Fibroblast of pulmonary artery (primary cell): Measurements from ENCODE around the gene CNIH2.

Experiments
- DNase-seq: peaks from one replicate; pipeline ENCODE4 v3.0.0-alpha.2; 2010; ENCODE audit warnings: low read depth
- H3K4me3 ChIP-seq: replicated peaks from 2 replicates; pipeline ENCODE4 v1.5.1; 2011; ENCODE audit warnings: low read depth, mild to moderate bottlenecking, control low read depth, low read length, moderate library complexity
- TF ChIP-seq, protein P1 (sequence below): IDR thresholded peaks from 2 replicates; pipeline ENCODE4 v1.5.1; 2011; ENCODE audit warnings: mild to moderate bottlenecking, control low read depth, low read length, inconsistent platforms; ENCODE audit errors: missing control alignments

The CNIH2 gene

DNA sequence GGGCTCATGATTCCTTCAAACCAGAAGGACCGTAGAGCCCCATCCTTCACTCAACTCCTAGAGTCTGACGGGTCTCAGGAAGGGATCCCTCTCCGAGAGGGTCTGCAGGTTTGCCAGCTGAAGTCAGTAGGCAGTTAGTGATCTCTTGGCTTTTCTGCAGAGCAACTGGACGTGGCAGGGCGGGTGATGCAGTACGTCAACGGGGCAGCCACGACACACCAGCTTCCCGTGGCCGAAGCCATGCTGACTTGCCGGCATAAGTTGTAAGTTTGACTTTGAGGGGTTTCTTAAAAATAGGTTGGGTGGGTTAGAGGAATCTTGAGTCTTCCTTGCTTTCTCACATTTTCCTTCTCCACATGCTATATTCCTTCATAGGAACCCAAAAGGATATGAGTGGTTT is 42.8 kb upstream of the CNIH2 start:
- DNase-seq, result no peak
- TF ChIP-seq, protein P1, sequence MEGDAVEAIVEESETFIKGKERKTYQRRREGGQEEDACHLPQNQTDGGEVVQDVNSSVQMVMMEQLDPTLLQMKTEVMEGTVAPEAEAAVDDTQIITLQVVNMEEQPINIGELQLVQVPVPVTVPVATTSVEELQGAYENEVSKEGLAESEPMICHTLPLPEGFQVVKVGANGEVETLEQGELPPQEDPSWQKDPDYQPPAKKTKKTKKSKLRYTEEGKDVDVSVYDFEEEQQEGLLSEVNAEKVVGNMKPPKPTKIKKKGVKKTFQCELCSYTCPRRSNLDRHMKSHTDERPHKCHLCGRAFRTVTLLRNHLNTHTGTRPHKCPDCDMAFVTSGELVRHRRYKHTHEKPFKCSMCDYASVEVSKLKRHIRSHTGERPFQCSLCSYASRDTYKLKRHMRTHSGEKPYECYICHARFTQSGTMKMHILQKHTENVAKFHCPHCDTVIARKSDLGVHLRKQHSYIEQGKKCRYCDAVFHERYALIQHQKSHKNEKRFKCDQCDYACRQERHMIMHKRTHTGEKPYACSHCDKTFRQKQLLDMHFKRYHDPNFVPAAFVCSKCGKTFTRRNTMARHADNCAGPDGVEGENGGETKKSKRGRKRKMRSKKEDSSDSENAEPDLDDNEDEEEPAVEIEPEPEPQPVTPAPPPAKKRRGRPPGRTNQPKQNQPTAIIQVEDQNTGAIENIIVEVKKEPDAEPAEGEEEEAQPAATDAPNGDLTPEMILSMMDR, result no peak
- H3K4me3 ChIP-seq, result no peak overlapping the region

DNA sequence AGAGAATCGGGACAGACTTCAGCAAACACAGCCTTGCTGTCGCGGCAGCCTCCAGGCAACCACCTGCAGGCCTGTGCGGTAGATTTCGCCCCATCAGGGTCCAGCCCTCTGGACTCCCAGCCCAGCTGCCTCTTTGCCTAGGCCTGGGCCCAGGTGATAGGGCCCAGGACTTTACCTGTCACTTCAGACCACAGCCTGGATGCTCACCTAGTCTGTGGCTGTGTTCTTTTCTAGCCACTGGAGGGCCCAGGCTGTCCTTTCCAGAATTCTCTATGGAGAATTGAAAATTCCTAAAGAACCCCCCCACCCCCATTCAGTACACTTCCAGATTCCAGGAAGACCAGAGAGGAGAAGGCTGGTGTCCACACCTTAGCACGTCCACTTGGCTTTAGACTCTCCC is 40.1 kb upstream of the CNIH2 start:
- TF ChIP-seq, protein P1, result no peak
- DNase-seq, result no peak
- no peak overlapping the region for H3K4me3 ChIP-seq

DNA sequence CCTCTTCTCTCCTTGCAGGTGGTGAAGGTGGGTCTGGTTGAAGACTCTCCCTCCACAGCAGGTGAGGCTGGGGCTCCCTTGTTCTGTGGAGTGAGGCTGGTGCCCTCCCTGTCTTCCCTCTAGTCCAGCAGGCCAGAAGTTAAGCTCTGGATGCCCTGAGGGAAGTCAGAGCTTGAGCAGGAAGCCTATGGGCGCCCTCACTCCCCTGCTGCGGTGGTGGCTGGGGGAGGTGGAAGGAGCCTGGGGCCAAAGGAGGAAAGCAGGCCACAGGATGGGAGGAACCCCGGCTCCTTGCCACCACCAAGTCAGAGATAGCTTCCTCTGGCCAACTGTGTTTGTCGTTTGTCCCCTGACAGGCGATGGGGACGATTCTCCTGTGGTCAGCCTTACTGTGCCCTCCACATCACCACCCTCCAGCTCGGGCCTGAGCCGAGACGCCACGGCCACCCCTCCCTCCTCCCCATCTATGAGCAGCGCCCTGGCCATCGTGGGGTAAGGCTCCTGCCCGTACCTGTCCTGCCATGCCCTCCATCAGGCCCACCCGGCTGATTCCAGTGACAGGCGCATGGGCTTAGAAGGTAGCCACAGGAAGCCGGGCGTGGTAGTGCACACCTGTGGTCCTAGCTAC is 39.1 kb upstream of the CNIH2 start:
- TF ChIP-seq, protein P1, result no peak

DNA sequence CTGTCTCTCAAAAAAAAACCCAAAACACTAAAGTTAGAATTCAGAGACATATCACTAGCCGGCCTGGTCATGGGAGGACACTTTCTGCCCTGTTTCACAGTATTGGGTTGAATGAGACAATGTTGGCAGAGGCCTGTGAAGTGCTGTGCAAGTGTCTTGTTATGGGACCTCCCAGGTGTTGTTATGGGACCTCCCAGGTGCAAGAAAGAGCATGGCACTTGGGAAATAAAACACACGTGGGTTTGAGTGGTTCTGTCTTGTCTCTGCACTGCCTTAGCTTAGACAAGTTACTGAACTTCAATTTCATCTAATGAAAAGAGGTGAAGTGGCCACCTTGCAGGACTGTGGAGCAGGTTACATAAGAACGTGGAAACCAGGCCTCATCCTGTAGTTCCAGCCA is 38.5 kb upstream of the CNIH2 start:
- DNase-seq, result no peak
- H3K4me3 ChIP-seq, result no peak overlapping the region
- TF ChIP-seq, protein P1, result no peak

More for the DNA sequence above, 39.1 kb upstream of the CNIH2 start:
- H3K4me3 ChIP-seq, result no peak overlapping the region
- DNase-seq, result no peak

DNA sequence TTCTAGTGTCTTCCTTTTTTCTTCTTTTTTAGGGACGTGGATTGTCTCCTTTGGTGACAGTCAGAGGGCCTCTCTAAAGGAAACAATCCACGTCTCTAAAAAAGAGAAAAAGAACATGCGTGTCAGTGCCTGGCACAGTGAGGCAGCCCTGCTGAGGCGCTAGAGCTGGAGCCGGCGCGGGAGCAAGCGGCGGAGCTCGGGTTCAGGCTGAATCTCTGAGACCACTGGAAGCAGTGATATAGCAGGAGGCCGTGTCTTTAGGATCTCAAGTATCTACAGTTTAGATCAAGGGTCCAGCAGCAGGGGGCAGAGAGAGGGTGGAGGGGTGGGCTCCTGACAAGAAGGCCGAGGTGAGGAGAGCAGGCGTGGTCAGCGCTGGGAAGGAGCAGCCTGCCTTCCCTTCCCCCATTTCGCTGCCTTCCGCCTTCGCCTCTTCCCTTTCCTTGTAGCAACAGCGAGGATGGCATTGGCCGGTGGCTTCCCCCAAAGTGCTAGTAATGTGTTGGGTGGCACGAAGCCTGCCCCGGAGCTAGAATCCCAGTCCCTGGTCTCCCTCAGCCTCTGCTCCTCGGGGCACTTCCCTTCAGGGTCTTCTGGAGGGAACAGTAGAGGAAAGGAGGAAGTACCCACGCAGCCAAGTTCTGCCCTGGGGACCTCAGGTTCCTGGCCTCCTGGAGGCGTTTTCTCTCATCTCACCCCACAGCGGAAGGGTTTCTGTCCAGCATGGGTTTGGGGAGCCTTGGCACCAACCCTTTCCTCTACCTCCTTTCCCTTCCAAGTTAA is 37.8 kb upstream of the CNIH2 start:
- H3K4me3 ChIP-seq, result no peak overlapping the region
- DNase-seq, result no peak
- TF ChIP-seq, protein P1, result no peak

DNA sequence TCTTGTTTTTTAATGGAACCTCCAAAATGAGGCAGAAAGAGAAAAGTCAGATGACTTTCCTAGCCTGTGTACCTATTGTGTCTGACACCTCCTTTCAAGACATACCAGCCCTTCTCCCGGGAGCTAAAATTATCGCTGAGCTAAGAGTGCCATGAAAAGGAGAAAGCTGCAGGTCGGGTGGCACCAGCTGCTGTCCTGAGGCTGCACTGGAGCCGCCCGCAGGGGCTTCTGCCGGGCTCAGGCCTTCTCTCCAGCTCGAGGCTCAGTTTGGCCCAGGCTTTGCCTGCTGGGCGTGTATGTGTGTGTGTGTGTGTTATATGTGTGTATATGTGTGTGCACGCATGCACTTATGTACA is 37.2 kb upstream of the CNIH2 start:
- no peak for DNase-seq
- TF ChIP-seq, protein P1, result no peak
- H3K4me3 ChIP-seq, result no peak overlapping the region
